Left forelimb (tissue), 1 donor: ENCODE measurements around the gene PLEKHG4.
A peak's percentile ranks its signal among the peaks of the same experiment; 100 is the strongest.

ENCODE experiments used
- DNase-seq: peaks from one replicate; pipeline ENCODE4 v3.0.0-alpha.2; 2018; ENCODE audit warnings: low spot score

The PLEKHG4 gene

GRCh38 chr16:67244387-67245185, 34.7 kb upstream of the PLEKHG4 start:
- peak; percentile 68 for DNase-seq

- DNase-seq: no peak
These were observed 34.1 kb upstream of the PLEKHG4 start for GRCh38 chr16:67245186-67245585.

GRCh38 chr16:67245674-67246080, 33.7 kb upstream of the PLEKHG4 start:
- DNase-seq: no peak

- peak; percentile 89 for DNase-seq
These were observed 33.1 kb upstream of the PLEKHG4 start for GRCh38 chr16:67246081-67246755.

GRCh38 chr16:67246756-67247191, 32.6 kb upstream of the PLEKHG4 start:
- peak; percentile 68 for DNase-seq

- DNase-seq: peak; percentile 96
These were observed 31.9 kb upstream of the PLEKHG4 start, which contains the start of gene FHOD1 for GRCh38 chr16:67247192-67248072. TSS of gene FHOD1 (minus strand) at chr16:67247481. CDS start at chr16:67247410, 71 bp downstream.

- DNase-seq: peak; percentile 52
These were observed 31.3 kb upstream of the PLEKHG4 start for GRCh38 chr16:67248073-67248400.

- peak; percentile 63 for DNase-seq
These were observed 30.7 kb upstream of the PLEKHG4 start, which contains the start of gene SLC9A5 for GRCh38 chr16:67248401-67249177. TSS of gene SLC9A5 (plus strand) at chr16:67248979. CDS start at chr16:67249015, 36 bp downstream.

- peak; percentile 64 for DNase-seq
These were observed 29.9 kb upstream of the PLEKHG4 start for GRCh38 chr16:67249178-67250044.

GRCh38 chr16:67250045-67250327, 29.3 kb upstream of the PLEKHG4 start:
- peak; percentile 53 for DNase-seq

- peak; percentile 53 for DNase-seq
These were observed 26.5 kb upstream of the PLEKHG4 start for GRCh38 chr16:67252609-67253497.

GRCh38 chr16:67254801-67255552, 24.4 kb upstream of the PLEKHG4 start:
- peak; percentile 37 for DNase-seq

- peak; percentile 52 for DNase-seq
These were observed 23.6 kb upstream of the PLEKHG4 start for GRCh38 chr16:67255553-67256221.

GRCh38 chr16:67256701-67257230, 22.6 kb upstream of the PLEKHG4 start:
- peak; percentile 52 for DNase-seq

- peak; percentile 44 for DNase-seq
These were observed 21.7 kb upstream of the PLEKHG4 start for GRCh38 chr16:67257486-67258160.

- DNase-seq: peak; percentile 44
These were observed 21.0 kb upstream of the PLEKHG4 start for GRCh38 chr16:67258161-67258835.

GRCh38 chr16:67259705-67260104, 19.6 kb upstream of the PLEKHG4 start:
- no peak for DNase-seq
